HG03039 (cell line): ENCODE data around the gene TNK1.
A peak's percentile ranks its signal among the peaks of the same experiment; 100 is the strongest.
"Not testable (repeated sequence)": the region's sequence is repeated elsewhere in the genome, so short reads cannot be mapped to it uniquely, and the experiment has no call there.

ENCODE experiments used
- ATAC-seq: cut with Tn5 transposase; IDR thresholded peaks from one replicate; pipeline ENCODE4 v1.9.1; 2021; ENCODE audit warnings: mild to moderate bottlenecking, moderate library complexity; ENCODE audit not compliant: unreplicated experiment

Gene TNK1

DNA sequence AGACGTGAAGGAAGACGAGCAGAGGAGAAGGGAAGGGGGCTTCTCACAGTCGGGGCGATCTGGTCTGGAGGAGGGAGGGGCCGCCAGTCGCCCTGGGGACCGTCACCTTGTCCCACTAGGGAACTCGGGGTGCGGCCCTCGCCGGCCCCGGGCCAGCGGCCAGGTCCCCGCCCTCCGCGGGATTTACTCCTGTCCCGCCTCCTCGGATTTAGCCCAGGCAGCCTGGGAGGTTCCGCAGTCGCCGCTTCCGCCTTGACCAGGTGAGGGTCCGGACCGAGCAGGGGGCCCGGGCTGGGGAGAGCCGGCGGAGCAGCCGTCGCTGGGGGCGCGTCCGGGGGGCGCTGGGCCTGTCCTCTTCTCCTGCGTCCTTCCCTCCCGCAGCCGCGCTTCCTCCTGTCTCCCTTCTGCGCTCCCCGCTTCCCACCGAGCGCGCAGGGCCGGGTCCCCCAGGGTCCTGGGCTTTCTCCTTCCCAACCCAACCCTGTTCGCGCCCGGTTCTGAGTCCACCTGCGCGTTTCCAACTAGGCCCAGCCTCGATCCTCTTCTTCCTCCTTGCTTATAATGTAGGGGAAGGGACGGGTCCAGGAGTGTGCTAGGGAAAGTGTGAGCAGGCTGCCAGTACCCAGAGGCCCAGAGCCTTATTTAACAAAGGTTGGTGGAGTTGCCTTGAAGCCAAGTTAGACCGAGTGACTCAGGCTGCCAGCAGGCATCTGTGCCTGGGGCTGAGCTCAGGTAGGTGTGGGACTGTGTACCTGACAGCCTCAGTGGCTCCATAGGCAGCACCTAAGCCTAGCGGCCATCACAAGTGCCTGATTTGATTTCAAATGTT is at the start of gene TNK1:
TNK1 (plus strand) TSS at position 235 of the 829 bp plus-strand sequence. CDS start 1,838 bp downstream, outside the sequence.
- ATAC-seq: no peak

DNA sequence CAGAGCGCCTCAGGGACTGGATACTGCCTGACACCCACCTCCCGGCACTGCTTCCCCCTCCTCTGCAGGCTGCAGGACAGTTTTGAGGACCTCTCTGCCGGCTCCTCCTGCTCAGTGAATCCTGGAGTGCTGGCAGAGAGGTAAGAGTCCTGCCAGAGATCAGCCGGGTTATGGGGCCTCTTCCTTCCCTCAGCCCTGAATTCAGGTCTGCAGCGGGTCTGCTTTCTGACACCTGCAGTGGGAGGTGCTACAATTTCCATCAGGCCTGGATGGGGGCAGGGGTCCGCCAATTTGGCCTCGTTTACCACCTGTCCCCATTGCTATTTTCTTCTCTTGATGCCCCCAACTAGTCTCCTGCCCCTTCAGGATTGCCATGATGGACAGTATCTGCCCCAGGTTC is 48.8 kb upstream of the TNK1 start:
- no peak for ATAC-seq

DNA sequence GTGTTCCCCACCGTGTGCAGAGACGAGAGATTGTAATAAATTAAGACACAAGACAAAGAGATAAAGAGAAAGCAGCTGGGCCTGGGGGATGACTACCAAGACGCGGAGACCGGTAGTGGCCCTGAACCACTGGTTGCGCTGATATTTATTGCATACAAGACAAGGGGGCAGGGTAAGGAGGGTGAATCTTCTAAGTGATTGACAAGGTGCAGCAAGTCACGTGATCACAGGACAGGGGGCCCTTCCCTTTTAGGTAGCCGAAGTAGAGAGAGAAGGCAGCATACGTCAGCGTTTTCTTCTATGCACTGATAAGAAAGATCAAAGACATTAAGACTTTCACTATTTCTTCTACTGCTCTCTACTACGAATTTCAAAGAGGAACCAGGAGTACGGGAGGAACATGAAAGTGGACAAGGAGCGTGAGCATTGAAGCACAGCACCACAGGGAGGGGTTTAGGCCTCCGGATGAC is 48.3 kb upstream of the TNK1 start:
- ATAC-seq: not testable (repeated sequence)

DNA sequence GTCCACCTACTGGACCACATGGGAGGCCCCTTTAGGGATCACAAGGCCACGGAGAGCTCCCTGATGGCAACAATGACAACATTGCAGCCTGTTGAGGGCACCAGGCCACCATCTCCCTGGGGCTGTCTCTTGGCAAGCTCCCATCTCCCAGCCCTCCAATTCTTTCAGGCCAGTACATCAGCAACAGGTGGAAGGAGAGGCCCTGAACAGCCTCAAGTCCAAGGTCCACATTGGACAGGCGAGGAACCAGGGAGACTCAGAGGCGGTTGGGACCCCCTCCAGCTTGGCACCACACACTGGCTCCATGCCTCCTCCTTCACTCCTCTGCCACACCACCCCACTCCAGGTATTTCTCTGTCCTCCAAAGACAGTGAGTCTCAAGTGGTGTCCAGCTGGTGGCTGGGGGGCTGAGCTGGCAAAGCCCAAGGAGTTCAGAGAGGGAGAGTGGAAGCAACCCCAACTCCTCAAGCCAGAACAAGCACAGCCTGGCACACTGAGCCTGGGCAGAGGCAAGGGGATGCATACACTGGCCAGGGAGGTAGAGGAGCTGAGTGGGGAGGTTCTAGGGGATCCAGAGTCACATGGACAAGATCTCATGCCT is 45.9 kb upstream of the TNK1 start:
- no peak for ATAC-seq

DNA sequence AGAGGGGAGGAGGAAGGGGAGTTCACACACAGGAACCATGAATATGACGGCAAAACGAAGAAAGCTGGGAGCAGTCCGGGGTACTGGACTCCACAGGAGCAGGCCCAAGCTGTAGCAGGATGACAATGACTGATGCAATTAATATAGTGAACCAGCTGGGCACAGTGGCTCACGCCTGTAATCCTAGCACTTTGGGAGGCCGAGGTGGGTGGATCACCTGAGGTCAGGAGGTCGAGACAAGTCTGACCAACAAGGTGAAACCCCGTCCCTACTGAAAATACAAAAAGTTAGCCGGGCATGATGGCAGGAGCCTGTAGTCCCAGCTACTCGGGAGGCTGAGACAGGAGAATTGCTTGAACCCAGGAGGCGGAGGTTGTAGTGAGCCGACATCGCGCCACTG is 45.1 kb upstream of the TNK1 start:
- not testable (repeated sequence) for ATAC-seq

DNA sequence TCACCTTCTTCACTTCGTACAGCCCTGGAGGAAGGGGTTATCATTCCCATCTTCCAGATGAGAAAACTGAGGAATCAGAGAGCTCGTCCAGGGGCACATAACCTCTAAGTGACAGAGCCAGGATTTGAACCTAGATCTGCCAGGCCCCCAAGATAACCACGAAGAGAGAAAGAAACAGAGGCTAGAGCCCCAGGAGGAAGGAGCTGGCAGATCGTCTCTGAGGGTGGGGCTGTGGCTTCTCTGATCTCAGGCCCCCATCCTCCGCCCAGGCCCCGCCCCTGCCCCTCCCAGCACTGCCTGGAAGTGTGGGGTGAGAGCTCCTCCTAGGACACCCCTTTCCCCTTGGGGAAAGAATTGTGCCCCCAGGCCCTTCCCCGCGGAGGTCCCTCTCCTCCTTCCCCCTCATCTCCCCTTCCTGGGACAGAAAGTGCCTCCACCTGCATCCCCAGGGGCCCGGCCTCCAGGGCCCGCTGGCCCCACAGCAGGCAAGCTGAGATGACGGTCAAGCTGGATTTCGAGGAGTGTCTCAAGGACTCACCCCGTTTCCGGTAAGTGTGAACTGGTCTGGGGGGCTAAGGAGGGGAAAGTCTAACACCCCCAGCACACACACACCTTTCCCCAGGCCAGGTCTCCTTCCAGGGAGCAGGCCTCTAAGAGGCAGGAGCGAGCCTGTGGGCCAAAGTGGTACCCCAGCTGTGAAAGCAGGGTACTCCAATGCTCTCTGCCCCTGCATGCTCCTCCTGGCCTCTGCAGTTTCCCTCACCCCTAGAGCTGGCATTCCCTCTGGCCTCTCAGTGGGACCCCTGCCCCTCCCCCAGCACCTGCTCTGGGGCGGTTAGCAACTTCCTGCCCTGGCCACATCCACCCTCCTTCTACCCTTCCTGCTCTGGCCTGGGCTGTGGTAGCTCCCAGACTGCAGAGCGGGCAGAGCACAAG is 44.4 kb upstream of the TNK1 start, which contains the start of gene ACAP1:
ACAP1 (plus strand) TSS at position 290 of the 936 bp plus-strand sequence; CDS start at position 496, 206 bp downstream.
- ATAC-seq: peak; percentile 47

DNA sequence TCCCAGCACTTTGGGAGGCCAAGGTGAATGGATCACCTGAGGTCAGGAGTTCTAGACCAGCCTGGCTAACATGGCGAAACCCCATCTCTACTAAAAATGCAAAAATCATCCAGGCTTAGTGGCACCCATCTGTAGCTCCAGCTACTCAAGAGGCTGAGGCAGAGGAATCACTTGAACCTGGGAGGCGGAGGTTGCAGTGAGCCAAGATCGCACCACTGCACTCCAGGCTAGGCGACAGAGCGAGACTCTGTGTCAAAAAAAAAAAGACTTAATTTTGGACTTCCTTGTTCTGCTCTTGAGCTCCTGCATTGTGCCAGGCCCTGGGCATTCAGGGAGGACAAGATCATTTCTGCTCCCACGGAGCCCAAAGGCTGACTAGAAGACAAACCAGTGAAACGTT is 43.3 kb upstream of the TNK1 start:
- ATAC-seq: not testable (repeated sequence)

DNA sequence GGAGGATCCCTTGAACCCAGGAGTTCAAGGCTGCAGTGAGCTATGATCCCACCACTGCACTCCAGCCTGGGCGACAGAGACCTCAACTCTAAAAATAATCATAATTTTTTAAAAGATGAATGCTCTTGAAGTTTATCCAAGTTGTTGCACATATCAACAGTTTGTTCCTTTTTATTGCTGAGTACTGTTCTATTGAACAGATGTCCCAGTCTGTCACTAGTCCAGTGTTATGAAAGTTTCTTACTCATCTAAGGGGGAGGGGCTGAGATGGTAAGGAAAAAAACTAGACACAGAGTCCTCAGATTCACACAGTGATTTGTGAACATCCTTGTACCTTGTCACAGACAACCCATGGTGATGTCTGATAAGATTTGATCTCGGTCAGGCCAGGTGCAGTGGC is 40.7 kb upstream of the TNK1 start:
- no peak for ATAC-seq

DNA sequence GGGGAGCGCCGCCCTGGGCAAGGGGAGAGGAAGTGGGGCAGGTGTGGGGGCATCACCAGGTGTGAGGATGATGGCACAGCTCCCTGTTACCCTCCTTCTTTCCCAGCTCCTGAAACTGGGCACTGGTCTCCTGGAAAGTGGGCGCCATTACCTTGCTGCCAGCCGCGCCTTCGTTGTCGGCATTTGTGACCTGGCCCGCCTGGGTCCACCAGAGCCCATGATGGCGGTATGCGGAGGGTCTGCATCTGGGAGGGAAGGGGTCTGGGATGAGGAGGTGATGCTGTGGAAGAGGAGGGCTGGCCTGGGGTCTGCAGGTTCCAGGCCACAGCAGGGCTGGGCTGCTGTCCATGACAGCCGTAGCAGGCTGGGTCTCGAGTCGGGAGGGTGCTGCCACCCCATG is 39.0 kb upstream of the TNK1 start:
- ATAC-seq: no peak

DNA sequence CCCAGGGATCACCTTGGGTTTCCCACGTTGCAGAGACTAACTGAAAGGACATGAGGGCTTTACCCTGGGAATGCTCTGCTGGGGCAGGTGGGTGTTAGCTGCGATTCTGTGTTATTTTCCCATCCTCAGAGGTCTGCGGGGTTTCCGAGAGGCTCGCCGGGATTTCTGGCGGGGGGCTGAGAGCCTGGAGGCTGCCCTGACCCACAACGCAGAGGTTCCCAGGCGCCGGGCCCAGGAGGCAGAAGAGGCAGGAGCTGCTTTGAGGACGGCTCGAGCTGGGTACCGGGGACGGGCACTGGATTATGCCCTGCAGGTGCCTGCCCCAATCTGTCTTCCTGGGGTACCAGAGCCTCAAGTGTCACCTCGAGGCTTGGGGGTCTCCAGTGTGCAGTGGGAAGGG is 37.6 kb upstream of the TNK1 start:
- ATAC-seq: no peak

DNA sequence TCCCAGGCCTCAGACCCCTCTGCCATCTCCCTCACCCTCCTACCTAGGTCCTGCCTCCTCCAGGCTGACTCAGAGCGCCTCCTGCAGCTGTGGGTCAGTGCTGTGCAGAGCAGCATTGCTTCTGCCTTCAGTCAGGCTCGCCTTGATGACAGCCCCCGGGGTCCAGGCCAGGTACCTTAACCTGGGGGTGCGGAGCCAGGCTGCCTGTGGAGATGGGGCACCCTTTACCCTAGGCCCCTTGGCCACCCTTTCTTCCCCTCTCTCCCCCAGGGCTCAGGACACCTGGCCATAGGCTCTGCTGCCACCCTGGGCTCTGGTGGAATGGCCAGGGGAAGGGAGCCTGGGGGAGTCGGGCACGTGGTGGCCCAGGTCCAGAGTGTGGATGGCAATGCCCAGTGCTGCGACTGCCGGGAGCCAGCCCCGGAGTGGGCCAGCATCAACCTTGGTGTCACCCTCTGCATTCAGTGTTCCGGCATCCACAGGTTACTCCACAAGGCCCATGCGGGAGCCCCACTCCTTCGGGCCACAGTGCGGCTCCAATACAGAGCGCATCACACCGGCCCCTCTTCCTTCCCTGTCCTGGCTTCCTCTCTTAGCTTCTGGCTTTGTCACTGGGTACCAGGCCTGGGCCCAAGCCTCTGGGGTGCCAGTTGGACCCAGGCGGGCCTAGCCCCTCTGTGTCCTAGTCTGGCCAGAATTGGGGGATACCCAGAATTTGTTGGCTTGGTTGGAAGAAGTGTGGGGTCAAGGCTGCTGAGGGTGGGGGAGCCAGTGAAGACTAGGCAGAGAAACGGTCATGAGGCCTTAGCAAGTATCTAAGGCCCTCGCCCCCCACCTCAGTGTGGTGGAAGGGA is 33.9 kb upstream of the TNK1 start:
- ATAC-seq: no peak

DNA sequence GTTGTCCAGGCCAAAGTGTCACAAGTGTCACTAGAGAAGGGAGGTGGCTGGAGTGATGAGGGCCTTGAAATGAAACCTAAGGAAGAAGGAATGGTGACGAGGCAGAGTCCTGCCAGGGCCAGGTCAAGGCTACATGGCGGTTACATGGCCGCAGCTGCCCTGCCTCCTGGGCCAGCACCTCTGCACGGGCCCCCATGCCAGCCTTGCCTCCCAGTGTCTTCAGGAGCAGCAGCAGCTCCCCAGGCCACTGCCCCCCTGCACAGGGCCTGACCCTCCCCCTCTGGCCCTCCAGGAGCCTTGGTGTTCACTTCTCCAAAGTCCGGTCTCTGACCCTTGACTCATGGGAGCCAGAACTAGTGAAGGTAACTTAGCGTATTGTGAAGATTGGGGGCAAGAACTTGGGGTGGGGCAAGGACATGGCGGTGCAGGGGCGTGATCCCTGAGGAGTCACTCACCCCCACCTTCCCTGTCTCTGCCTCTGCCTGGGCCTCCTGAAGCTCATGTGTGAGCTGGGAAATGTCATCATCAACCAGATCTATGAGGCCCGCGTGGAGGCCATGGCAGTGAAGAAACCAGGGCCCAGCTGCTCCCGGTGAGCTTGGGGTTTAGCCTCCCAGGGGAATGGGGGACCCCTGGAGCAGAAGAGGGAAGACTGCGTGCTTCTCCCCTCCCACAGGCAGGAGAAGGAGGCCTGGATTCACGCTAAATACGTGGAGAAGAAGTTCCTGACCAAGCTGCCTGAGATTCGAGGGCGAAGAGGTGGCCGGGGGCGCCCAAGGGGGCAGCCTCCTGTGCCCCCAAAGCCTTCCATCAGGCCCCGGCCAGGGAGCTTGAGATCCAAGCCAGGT is 33.0 kb upstream of the TNK1 start:
- no peak for ATAC-seq

DNA sequence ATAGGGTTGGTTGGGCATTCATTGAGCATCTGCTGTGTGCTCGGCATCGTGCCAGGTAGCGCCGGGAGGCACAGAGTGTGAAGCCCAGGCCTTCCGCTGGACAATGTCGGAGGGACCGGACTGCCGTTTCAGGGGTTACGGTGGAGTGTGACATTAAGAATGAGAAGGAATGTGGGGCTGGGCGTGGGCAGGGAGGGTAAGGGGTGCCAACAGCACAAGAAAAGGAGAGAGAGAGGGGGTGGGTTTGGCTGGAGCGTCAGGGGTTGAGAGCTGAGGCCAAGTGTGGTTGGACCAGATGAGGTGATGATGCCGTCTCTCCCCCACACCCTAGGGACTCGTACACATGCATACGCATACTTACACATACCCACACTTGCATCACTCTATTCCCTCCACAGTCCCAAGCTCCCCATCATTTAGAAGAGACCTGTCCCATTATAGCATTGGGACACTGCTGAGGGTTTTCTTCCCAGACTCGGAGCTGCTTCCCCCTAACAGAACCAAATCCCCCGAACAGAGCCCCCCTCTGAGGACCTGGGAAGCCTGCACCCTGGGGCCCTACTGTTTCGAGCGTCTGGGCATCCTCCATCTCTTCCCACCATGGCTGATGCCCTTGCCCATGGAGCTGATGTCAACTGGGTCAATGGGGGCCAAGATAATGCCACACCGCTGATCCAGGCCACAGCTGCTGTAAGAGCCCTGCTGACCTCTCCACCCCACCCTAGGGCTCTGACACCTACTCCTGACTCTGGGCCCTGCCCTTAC is 32.2 kb upstream of the TNK1 start:
- no peak for ATAC-seq

DNA sequence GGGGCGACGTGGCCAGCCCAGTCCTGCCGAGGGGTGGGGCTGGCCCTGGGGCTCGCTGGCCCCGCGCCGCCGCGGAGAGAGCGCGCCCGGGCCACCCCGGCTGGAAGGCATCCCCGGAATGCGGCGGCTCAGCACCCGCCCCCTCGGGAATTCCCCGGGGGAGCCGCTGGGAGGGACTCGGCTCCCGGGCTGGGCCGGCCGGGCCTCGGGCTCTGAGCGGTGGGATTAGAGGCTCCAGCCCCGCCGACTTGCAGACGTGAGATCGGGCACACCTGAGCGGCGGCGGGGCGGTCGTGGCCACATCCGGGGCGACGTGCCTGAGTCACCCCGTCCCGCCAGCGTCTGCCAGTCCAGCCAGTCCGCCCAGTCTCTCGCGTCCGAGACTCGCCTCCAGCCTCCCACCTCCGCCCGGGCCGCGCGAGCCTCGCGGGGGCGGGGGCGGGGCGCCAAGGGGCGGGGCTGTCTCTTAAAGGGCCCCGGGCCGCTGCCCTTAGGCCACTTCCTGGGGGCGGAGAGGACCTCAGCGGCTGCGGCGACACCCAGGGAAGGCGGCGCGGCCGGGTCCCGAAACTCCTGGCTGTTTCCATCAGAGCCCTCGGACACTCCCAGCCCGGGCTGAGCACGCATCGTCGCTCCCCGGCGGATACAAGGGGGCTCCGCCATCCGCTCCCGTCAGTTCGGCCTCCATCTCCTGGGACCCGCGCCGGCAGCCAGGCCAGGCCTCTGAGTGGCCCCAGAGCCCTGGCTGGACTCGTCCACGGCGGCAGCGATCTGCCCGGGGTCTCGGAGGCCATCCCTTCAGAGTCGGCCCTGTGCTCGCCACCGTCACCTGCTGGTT is 29.0 kb upstream of the TNK1 start, which contains the start of gene KCTD11:
KCTD11 (plus strand) TSS at position 498 of the 838 bp plus-strand sequence.
- ATAC-seq: peak; percentile 50

DNA sequence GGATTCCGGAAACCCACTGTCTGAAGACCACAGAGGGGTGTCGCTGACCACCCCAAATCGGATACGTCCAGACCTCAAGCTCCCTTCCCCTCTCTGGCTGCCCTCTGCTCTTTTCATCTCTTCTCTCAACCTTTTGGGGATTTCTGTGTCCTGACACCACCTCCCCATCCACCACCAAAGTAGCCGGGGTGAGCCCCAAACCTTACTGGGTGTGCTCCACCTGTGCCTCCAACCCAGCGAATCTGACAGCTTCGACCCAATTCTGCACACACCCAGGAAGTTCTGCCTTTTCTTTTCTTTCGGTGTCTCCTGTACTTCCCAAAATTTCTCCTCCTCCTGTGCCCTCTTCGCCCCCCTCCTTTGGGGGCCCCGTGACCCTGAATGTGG is 28.4 kb upstream of the TNK1 start:
- ATAC-seq: no peak

DNA sequence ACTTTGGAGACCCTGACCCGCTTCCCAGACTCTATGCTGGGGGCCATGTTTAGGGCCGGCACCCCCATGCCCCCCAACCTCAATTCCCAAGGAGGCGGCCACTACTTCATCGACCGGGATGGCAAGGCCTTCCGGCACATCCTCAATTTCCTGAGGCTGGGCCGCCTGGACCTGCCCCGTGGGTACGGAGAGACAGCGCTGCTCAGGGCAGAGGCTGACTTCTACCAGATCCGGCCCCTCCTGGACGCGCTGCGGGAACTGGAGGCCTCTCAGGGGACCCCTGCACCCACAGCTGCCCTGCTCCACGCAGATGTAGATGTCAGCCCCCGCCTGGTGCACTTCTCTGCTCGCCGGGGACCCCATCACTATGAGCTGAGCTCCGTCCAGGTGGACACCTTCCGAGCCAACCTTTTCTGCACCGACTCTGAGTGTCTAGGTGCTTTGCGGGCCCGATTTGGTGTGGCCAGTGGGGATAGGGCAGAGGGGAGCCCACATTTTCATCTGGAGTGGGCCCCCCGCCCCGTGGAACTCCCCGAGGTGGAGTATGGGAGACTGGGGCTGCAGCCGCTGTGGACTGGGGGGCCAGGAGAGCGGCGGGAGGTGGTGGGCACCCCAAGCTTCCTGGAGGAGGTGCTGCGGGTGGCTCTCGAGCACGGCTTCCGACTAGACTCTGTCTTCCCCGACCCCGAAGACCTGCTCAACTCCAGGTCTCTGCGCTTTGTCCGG is 27.8 kb upstream of the TNK1 start:
- no peak for ATAC-seq

DNA sequence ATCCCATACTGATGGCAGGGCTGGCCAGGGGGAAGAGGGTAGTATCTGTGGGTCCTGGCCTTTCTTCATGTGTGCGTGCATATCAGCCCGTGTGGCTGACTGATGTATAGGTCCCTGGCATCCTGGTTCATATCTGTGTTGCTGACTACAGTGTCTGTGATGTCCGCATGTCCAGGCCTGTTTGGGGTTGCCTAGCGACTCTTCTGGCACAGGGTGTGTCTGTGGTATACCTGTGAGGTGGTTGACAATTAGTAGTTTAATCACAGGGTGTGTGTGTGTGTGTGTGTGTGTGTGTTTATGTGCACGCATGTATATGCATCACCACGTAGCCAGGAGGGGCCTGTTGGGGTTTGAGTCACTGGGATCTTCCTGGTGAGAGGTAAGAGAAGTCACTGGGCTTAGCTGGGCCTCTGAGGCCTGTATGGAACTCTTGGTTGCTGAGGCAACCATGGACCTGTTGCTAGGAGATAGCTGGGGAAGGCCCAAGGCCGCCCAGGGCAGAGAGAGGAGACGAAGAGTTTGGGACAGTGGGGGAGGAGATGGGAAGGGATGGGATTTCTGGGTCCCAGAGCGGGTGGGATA is 26.5 kb upstream of the TNK1 start:
- ATAC-seq: no peak
